Prostate gland (tissue), 2 donors: ENCODE measurements around the gene AUTS2. TPM values are rescaled to one million over a fixed set of nuclear protein-coding genes. Genes with fewer than 3 reads are reported as not detected.

Experiments
- DNase-seq: peaks from one replicate; pipeline ENCODE4 v3.0.0-alpha.2; 2019; ENCODE audit warnings: low spot score
- H3K27ac ChIP-seq, 2 donors: fragments of 200-600 bp; sonication (generic); 2 replicates each; pipeline ENCODE4 v1.5.1; 2017 to 2019
- H3K27me3 ChIP-seq: fragments of 200-600 bp; sonication (generic); replicated peaks from 2 replicates; pipeline ENCODE4 v1.5.1; 2019; ENCODE audit not compliant: insufficient read depth
- H3K36me3 ChIP-seq, 2 donors: fragments of 200-600 bp; sonication (generic); 1 replicate in 1 of 2; 2 replicates in 1 of 2; pipeline versions ENCODE4 v1.5.1 to v1.8.1; 2017 to 2019
- H3K4me1 ChIP-seq: fragments of 200-600 bp; sonication (generic); replicated peaks from 2 replicates; pipeline ENCODE4 v1.5.1; 2019
- H3K4me3 ChIP-seq, 2 donors: fragments of 200-600 bp; sonication (generic); 2 replicates each; pipeline ENCODE4 v1.5.1; 2017 to 2019
- H3K9me3 ChIP-seq: fragments of 200-600 bp; sonication (generic); 2 replicates; pipeline ENCODE4 v1.5.1; 2017
- CTCF ChIP-seq, 4 experiments: fragments of 200-600 bp in 2 of 4; fragments of 450-650 bp in 2 of 4; sonication (generic) in 2 of 4; IDR thresholded peaks; 1 replicate in 3 of 4; 2 replicates in 1 of 4; pipeline ENCODE4 v1.5.1; 2016 to 2019; ENCODE audit warnings: antibody characterized with exemption in 4 of 4, mild to moderate bottlenecking in 2 of 4, moderate library complexity in 2 of 4
- POLR2A ChIP-seq: fragments of 450-650 bp; IDR thresholded peaks from one replicate; pipeline ENCODE4 v1.6.1; 2016; ENCODE audit warnings: antibody characterized with exemption, mild to moderate bottlenecking
- POLR2AphosphoS5 ChIP-seq: sonication (generic); formaldehyde crosslinking; IDR thresholded peaks from one replicate; pipeline ENCODE4 v1.6.1; 2017; ENCODE audit warnings: antibody characterized with exemption
- WGBS: methylation state at CpG from one replicate; pipeline ENCODE4 v1.1.5; 2018; 5-methylcytosine and 5-hydroxymethylcytosine counted together
- intact Hi-C: fragments of 100-400 bp; cut with DNase I; formaldehyde crosslinking; loops from one replicate; pipeline ENCODE4 v1.14.2; 2022
- total RNA-seq, 2 donors: library from RNA; depleted of rRNA; stranded (reverse); fragments of >200 nt; gene quantifications; one replicate each; pipeline ENCODE4 v1.1.0, GENCODE V29; 2016

AUTS2 gene
- total RNA-seq, 2 donors from 2014 or later, result 25.0 to 55.2 TPM

- Histone ChIP-seq H3K9me3 (no peaks in the 10 kb centered on the region), H3K36me3 (no peaks in the 10 kb centered on the region), H3K4me3 (no peak overlapping the region), H3K4me1 (no peaks in the 10 kb centered on the region), H3K27ac (no peak overlapping the region), H3K27me3 (no peaks in the 10 kb centered on the region)
- WGBS, result 52% methylated on average over 1 of the region's 1 CpG
- no peak for DNase-seq
- TF ChIP-seq CTCF (IDR thresholded peaks at IDR 0.05) (no peak), POLR2A (no peak), POLR2AphosphoS5 (no peak)
- intact Hi-C loops, result no loop called here
These were observed 224.1 kb downstream of the AUTS2 start for GRCh38 chr7:69822386-69822785.

- no peaks in the 10 kb centered on the region for H3K27me3 ChIP-seq
- DNase-seq, result no peak
- no peaks in the 10 kb centered on the region for H3K4me1 ChIP-seq
- no peak overlapping the region for H3K4me3 ChIP-seq
- WGBS, result 91% methylated on average over 6 of the region's 6 CpGs
- H3K9me3 ChIP-seq, result no peaks in the 10 kb centered on the region
- TF ChIP-seq CTCF (IDR thresholded peaks at IDR 0.05) (no peak), POLR2AphosphoS5 (no peak), POLR2A (no peak)
- no peaks in the 10 kb centered on the region for H3K36me3 ChIP-seq
- no peak overlapping the region for H3K27ac ChIP-seq
- intact Hi-C loops, result no loop called here
These were observed 225.0 kb downstream of the AUTS2 start for GRCh38 chr7:69823151-69823744.

GRCh38 chr7:69825113-69825972 is 227.1 kb downstream of the AUTS2 start:
- H3K36me3 ChIP-seq, result no peaks in the 10 kb centered on the region
- no peaks in the 10 kb centered on the region for H3K27me3 ChIP-seq
- H3K27ac ChIP-seq, result no peak overlapping the region
- intact Hi-C loops, result no loop called here
- 81% methylated on average over 7 of the region's 7 CpGs for WGBS
- no peaks in the 10 kb centered on the region for H3K9me3 ChIP-seq
- TF ChIP-seq POLR2AphosphoS5 (no peak), POLR2A (no peak), CTCF (IDR thresholded peaks at IDR 0.05) (no peak)
- no peak overlapping the region for H3K4me3 ChIP-seq
- no peak for DNase-seq
- H3K4me1 ChIP-seq, result no peaks in the 10 kb centered on the region

- Histone ChIP-seq H3K36me3 (no peaks in the 10 kb centered on the region), H3K27me3 (no peaks in the 10 kb centered on the region), H3K27ac (no peak overlapping the region), H3K9me3 (no peaks in the 10 kb centered on the region), H3K4me3 (no peak overlapping the region), H3K4me1 (no peaks in the 10 kb centered on the region)
- intact Hi-C loops, result no loop called here
- DNase-seq, result no peak
- no peak for TF ChIP-seq CTCF (IDR thresholded peaks at IDR 0.05)
- no peak for TF ChIP-seq POLR2A
- no peak for TF ChIP-seq POLR2AphosphoS5
- 83% methylated on average over 3 of the region's 3 CpGs for WGBS
These were observed 228.0 kb downstream of the AUTS2 start for GRCh38 chr7:69826283-69826682.
